Erythroblast (primary cell): Measurements from ENCODE around the gene ECT2L.

Experiments used
- DNase-seq, 2 experiments: peaks; one replicate each; lab custom pipeline; 2025; lab: John Stamatoyannopoulos, UW
- GATA1 ChIP-seq: IDR thresholded peaks from 2 replicates; pipeline ENCODE4 v1.6.1; 2011; ENCODE audit warnings: low read depth, mild to moderate bottlenecking, control low read depth, low read length, moderate library complexity
- POLR2A ChIP-seq: IDR thresholded peaks from 2 replicates; pipeline ENCODE4 v1.6.1; 2011; ENCODE audit warnings: mild to moderate bottlenecking, low read length

Gene ECT2L

GRCh38 chr6:138795809-138796603 is at the start of gene ECT2L:
Gene ECT2L, plus strand, starts transcription at chr6:138796087. Its CDS starts 17,188 bp downstream, at chr6:138813275.
- DNase-seq, result peak; percentile 45 to 56
- TF ChIP-seq GATA1 (no peak), POLR2A (no peak)

- DNase-seq, result no peak
- TF ChIP-seq POLR2A, result no peak
- TF ChIP-seq GATA1, result no peak
These were observed 43.9 kb upstream of the ECT2L start for GRCh38 chr6:138752017-138752416.

GRCh38 chr6:138757136-138757535 is 38.8 kb upstream of the ECT2L start:
- TF ChIP-seq POLR2A (no peak), GATA1 (no peak)
- no peak for DNase-seq

- DNase-seq, result peak; percentile 15 to 38
- TF ChIP-seq GATA1 (no peak), POLR2A (no peak)
These were observed 29.8 kb upstream of the ECT2L start for GRCh38 chr6:138765896-138766655.

- DNase-seq, result peak; percentile 6 to 7
- TF ChIP-seq POLR2A, result no peak
- no peak for TF ChIP-seq GATA1
These were observed 26.7 kb upstream of the ECT2L start for GRCh38 chr6:138769102-138769676.

GRCh38 chr6:138772596-138773176 is 23.2 kb upstream of the ECT2L start:
- TF ChIP-seq POLR2A, result no peak
- TF ChIP-seq GATA1, result no peak
- DNase-seq, result peak in 1 of 2 experiments; percentile 17

GRCh38 chr6:138773177-138774091 is 22.5 kb upstream of the ECT2L start, which contains the start of gene CCDC28A:
Gene CCDC28A, plus strand, starts transcription at chr6:138773769. Its CDS starts 2,352 bp downstream, at chr6:138776121.
- no peak for TF ChIP-seq GATA1
- peak; percentile 69 for TF ChIP-seq POLR2A
- peak; percentile 97 to 98 for DNase-seq

GRCh38 chr6:138774370-138774769 is 21.5 kb upstream of the ECT2L start:
- DNase-seq, result no peak
- TF ChIP-seq POLR2A (no peak), GATA1 (no peak)

GRCh38 chr6:138776659-138777058 is 19.2 kb upstream of the ECT2L start:
- TF ChIP-seq POLR2A (no peak), GATA1 (no peak)
- DNase-seq, result no peak

GRCh38 chr6:138778331-138778730 is 17.6 kb upstream of the ECT2L start:
- TF ChIP-seq GATA1 (no peak), POLR2A (no peak)
- no peak for DNase-seq

GRCh38 chr6:138782243-138782642 is 13.6 kb upstream of the ECT2L start:
- TF ChIP-seq GATA1, result no peak
- TF ChIP-seq POLR2A, result no peak
- no peak for DNase-seq

GRCh38 chr6:138785079-138785478 is 10.8 kb upstream of the ECT2L start:
- TF ChIP-seq GATA1 (no peak), POLR2A (no peak)
- DNase-seq, result no peak
